Duodenal mucosa (tissue), 2 donors: ENCODE results near the gene TNS4.

Experiments
- H3K27ac ChIP-seq: one replicate; pipeline ENCODE4 v1.7.0; 2013; ENCODE audit warnings: low read depth, low read length
- H3K27me3 ChIP-seq, 2 donors: one replicate each; pipeline ENCODE4 v1.7.0; 2013; ENCODE audit warnings: low read length in 2 of 2, control low read depth in 1 of 2; ENCODE audit not compliant: insufficient read depth in 2 of 2, control insufficient read depth in 1 of 2
- H3K36me3 ChIP-seq, 2 donors: one replicate each; pipeline ENCODE4 v1.7.0; 2013; ENCODE audit warnings: low read length in 2 of 2, control low read depth in 1 of 2; ENCODE audit not compliant: insufficient read depth in 2 of 2, control insufficient read depth in 1 of 2
- H3K4me1 ChIP-seq, 2 donors: one replicate each; pipeline ENCODE4 v1.7.0; 2013; ENCODE audit warnings: low read length in 2 of 2, control low read depth in 1 of 2; ENCODE audit not compliant: insufficient read depth in 2 of 2, control insufficient read depth in 1 of 2
- H3K4me3 ChIP-seq, 2 donors: one replicate each; pipeline ENCODE4 v1.7.0; 2013; ENCODE audit warnings: low read length in 2 of 2, low read depth in 1 of 2
- H3K9ac ChIP-seq, 2 donors: one replicate each; pipeline ENCODE4 v1.7.0; 2013; ENCODE audit warnings: low read length in 2 of 2, low read depth in 1 of 2
- H3K9me3 ChIP-seq, 2 donors: one replicate each; pipeline ENCODE4 v1.7.0; 2013; ENCODE audit warnings: low read length in 2 of 2, control low read depth in 1 of 2; ENCODE audit not compliant: control insufficient read depth in 1 of 2

The TNS4 gene

GRCh38 chr17:40503154-40503553 lies 1.7 kb upstream of the TNS4 start:
- H3K36me3 ChIP-seq = no peaks in the 10 kb centered on the region
- H3K9me3 ChIP-seq = no peaks in the 10 kb centered on the region
- H3K4me1 ChIP-seq = peaks cover 18 to 20% of the 10 kb centered on the region in 2 donors
- H3K4me3 ChIP-seq = no peak overlapping the region
- H3K27me3 ChIP-seq = no peaks in the 10 kb centered on the region
- no peak overlapping the region for H3K27ac ChIP-seq
- no peak overlapping the region for H3K9ac ChIP-seq

GRCh38 chr17:40502716-40503115 lies 1.3 kb upstream of the TNS4 start:
- Histone ChIP-seq H3K36me3 (no peaks in the 10 kb centered on the region), H3K4me1 (peaks cover 20 to 25% of the 10 kb centered on the region in 2 donors), H3K4me3 (no peak overlapping the region), H3K9me3 (no peaks in the 10 kb centered on the region), H3K27ac (no peak overlapping the region), H3K27me3 (no peaks in the 10 kb centered on the region), H3K9ac (no peak overlapping the region)

- Histone ChIP-seq H3K27ac (no peak overlapping the region), H3K4me3 (no peak overlapping the region), H3K36me3 (no peaks in the 10 kb centered on the region), H3K4me1 (peaks cover 20 to 25% of the 10 kb centered on the region in 2 donors), H3K9ac (no peak overlapping the region), H3K9me3 (no peaks in the 10 kb centered on the region), H3K27me3 (no peaks in the 10 kb centered on the region)
These were observed 714 bp downstream of the TNS4 start for GRCh38 chr17:40500709-40501108.

DNA sequence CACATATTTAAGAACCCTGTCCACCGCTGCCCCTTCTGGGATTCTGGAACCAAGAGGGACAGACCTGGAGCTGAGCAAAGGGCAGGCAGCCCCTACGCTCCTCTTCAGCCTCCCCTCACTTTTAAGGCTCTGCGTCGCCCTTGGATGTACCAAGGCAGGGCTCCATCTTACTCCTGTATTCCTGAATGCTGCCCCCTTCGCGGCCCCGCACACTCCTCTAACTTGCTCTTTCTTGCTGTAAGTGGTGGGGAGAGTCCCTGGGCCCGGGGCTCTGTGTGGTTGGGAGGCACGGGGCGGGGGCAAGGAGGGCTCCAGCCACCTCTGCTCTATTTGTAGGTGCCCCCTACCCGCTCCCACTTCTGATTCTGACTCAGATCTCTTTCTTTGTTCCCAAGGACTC lies 1.2 kb downstream of the TNS4 start:
- Histone ChIP-seq H3K9me3 (no peaks in the 10 kb centered on the region), H3K4me1 (peaks cover 20 to 25% of the 10 kb centered on the region in 2 donors), H3K36me3 (no peaks in the 10 kb centered on the region), H3K4me3 (peak overlapping the region in 1 of 2 donors; percentile 52), H3K27ac (no peak overlapping the region), H3K9ac (peak overlapping the region; percentile 9 to 44), H3K27me3 (no peaks in the 10 kb centered on the region)

- no peak overlapping the region for H3K27ac ChIP-seq
- peak overlapping the region; percentile 45 to 52 for H3K4me3 ChIP-seq
- peak overlapping the region; percentile 43 to 44 for H3K9ac ChIP-seq
- H3K4me1 ChIP-seq = peaks cover 20 to 25% of the 10 kb centered on the region in 2 donors
- no peaks in the 10 kb centered on the region for H3K36me3 ChIP-seq
- no peaks in the 10 kb centered on the region for H3K9me3 ChIP-seq
- no peaks in the 10 kb centered on the region for H3K27me3 ChIP-seq
These were observed 1.8 kb downstream of the TNS4 start for GRCh38 chr17:40499551-40500189.

- H3K9me3 ChIP-seq = no peaks in the 10 kb centered on the region
- H3K27ac ChIP-seq = no peak overlapping the region
- no peak overlapping the region for H3K4me3 ChIP-seq
- no peaks in the 10 kb centered on the region for H3K36me3 ChIP-seq
- no peaks in the 10 kb centered on the region for H3K27me3 ChIP-seq
- H3K4me1 ChIP-seq = peaks cover 20 to 25% of the 10 kb centered on the region in 2 donors
- no peak overlapping the region for H3K9ac ChIP-seq
These were observed 2.9 kb downstream of the TNS4 start for GRCh38 chr17:40498281-40499084.

- Histone ChIP-seq H3K27ac (no peak overlapping the region), H3K4me3 (no peak overlapping the region), H3K27me3 (no peaks in the 10 kb centered on the region), H3K36me3 (no peaks in the 10 kb centered on the region), H3K9me3 (no peaks in the 10 kb centered on the region), H3K4me1 (peaks cover 20 to 25% of the 10 kb centered on the region in 2 donors), H3K9ac (peak overlapping the region in 1 of 2 donors; percentile 38)
These were observed 3.7 kb downstream of the TNS4 start for GRCh38 chr17:40497695-40498094.

DNA sequence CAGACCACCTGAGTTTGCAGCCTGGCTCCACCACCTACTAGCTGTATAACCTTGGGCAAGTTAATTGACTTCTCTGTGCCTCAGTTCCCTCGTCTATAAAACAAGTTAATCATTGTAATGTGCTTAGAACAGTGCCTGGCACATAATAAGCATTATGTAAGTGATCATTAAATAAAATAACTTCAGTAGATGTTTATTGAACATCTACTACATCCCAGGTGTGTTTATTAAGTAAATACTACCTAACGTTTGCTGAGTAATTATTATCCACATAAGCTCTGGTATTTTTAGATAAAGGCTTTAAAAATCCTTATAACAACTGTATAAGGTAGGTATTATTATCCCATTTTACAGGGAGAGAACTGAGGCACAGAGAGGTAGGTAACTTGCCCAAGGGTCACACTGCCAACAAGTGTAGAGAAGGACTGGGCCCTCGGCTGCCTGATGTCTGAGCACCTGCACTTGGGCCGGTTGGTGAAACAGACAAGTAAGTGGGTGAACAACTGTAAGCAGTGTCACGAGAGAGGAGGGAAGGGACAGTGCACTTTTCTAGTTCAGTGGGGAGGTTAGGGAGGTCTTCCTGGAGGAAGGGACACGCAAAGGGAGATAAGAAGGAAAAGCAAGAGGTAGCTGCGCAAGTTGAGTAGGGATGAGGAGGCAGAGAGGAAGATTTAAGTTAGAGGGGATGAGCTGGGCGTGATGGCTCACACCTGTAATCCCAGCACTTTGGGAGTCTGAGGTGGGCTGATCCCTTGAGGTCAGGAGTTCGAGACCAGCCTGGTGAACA lies 4.6 kb downstream of the TNS4 start:
- Histone ChIP-seq H3K4me3 (no peak overlapping the region), H3K36me3 (no peaks in the 10 kb centered on the region), H3K27ac (no peak overlapping the region), H3K9me3 (no peaks in the 10 kb centered on the region), H3K27me3 (no peaks in the 10 kb centered on the region), H3K4me1 (peaks cover 18 to 25% of the 10 kb centered on the region in 2 donors), H3K9ac (no peak overlapping the region)

DNA sequence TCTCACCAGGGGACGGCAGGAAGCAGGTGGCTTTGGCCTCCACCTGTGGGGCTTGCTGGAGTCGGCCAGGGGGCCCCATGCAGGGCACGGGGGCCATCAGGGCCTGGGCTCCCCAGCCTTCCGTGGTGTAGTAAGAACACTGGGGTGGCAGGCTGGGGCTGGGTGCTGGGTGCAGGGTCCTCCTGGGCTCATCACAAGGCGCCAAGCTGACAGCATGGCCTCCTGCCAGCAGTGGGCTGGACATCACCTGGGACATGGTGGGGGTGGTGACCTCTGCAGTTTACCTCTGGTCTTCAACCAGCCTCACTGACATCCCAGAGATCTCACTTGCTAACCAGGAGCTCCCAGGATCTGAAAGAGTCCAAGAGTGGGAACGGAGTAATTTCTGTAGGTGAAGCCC lies 5.3 kb downstream of the TNS4 start:
- Histone ChIP-seq H3K4me3 (no peak overlapping the region), H3K27me3 (no peaks in the 10 kb centered on the region), H3K9me3 (no peaks in the 10 kb centered on the region), H3K4me1 (peaks cover 14 to 25% of the 10 kb centered on the region in 2 donors), H3K27ac (no peak overlapping the region), H3K9ac (no peak overlapping the region), H3K36me3 (no peaks in the 10 kb centered on the region)

DNA sequence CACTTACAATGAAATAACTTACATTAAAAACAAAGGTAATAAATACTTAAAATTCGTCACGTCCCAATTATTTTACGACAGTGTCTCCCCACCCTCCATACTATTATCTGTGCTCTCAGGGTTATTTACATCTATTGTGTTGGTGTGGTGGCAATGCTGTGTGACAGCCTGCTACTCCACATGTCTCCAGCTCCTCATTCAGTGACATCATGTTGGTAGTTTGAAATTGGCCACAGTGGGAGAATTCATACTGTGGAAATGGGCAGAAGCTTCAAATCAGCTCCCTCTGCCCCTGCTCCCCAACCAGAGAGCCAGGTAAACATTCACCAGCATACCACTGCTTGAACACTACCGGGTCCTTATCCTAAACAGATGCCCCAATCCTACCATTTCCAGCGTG lies 6.3 kb downstream of the TNS4 start:
- no peaks in the 10 kb centered on the region for H3K36me3 ChIP-seq
- H3K27ac ChIP-seq = no peak overlapping the region
- no peak overlapping the region for H3K4me3 ChIP-seq
- peaks cover 10 to 21% of the 10 kb centered on the region in 2 donors for H3K4me1 ChIP-seq
- no peak overlapping the region for H3K9ac ChIP-seq
- H3K27me3 ChIP-seq = no peaks in the 10 kb centered on the region
- H3K9me3 ChIP-seq = no peaks in the 10 kb centered on the region
